GM20431 (cell line): ENCODE results near the gene P2RX3.
"Not testable (repeated sequence)": the region's sequence is repeated elsewhere in the genome, so short reads cannot be mapped to it uniquely, and the experiment has no call there.

Experiments used
- in situ Hi-C: fragments of 300-500 bp; cut with MseI, MboI; formaldehyde crosslinking; loops from one replicate; pipeline ENCODE4 v1.15.0; 2020; ENCODE audit warnings: low sequenced_read_pairs; ENCODE audit not compliant: unreplicated experiment

The P2RX3 gene

DNA sequence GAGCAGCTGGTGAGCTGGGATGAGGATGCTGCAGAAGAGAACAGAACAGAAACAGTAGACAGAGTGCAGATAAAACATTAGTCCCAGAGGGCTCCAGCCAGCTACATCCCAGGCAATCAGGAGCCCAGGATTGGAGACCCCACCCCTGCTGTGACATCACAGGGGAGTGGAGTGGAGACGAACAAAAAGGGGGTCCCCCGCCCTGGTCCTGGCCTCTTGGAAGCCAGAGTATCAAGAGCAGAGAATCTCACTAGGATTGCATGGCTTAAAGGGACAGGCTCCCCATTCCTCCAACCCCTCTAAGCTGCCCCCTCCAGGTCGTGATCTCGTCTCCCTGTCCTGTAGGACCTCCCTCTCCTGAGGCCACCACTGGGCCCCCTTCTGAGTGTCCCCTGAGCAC, at the start of gene P2RX3:
TSS of gene P2RX3 (plus strand) at position 211 of the 400 bp plus-strand sequence. CDS start 199 bp downstream, outside the sequence.
- in situ Hi-C loops, result loop anchor here (25.0 kb wide), 1 partner anchor 324 kb away; the partner anchor contains the start of genes CLP1 and ZDHHC5

DNA sequence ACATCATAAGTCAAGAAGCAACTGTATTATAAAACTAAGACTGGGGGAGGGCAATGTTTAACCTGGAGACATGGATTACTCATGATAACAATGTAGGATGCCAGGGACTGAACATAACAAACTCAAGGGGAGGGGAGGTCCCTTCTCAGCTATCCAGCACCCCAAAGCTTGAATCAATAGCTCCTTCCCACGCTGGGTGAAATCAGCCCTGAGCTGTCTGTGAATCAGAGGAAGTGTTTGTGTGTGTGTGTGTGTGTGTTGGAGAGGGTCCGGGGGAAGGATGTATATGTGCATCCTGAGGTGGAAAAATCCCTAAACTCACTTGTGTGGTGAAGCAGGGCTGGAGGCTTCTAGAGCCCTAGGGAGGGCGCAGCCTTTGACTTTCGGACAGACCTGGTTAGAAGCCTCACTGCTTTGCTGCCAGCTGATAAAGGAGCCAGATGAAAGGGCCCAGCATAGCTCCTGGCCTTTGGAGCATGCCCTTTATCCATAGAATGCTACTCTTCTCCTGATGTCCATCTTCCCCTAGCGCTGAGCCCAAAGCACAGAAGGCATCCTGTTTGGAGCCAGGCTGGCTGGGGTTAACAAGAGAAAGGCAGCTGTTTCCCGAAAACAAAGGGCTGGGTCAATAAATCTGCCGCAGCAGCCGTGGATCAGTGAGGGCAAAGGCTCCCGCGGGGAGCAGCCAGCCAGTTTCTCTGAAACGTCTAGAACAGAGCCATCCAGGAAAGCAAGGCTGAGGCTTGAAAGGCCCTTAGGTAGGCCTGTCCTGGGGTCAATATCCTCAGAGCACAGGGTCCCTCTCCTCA, 49.2 kb upstream of the P2RX3 start:
- in situ Hi-C loops, result no loop called here

- in situ Hi-C loops, result no loop called here
Observed at GRCh38 chr11:57290288-57290687, 47.9 kb upstream of the P2RX3 start.

DNA sequence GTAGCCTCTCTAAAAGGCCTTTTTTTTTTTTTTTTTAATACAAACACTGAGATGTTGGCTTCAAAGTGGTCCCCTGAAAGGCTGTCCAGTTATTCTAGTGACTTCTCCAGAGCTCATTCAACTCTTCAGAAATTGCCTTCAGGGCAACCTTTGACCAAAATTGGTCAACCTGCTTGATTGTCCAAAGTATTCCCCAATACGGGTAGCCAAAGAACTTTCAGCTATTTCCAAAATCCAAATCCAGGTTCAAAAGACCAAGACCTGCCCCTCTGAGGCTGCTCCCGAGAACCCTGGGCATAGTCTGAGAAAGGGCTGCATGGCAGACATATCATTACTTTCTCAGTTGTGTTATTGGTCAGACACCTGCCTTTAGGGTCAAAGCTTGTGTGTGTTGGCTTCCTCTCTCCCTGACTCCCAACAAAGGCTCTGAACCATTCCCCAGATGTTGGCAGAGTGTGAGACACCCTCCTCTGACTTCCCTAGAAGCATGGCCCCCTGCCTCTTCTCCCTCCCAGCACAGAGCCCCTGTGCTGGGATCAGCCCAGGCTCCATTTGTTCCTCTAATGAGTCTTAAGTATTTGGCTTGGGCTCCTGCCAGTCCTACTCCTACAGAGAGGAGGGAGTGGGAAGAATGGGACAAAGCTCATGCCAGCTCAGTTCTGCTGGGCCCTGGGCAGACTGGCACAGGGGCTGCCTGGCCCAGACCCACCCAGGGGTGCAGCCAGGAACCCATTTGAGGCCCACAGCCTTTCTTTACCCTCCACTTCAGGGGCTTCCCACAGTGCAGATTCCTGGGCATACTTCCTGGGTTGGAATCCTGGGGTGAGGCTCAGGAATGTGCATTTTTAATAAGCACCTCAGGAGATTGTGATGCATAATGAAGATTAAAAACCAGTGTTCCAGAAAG, 43.7 kb upstream of the P2RX3 start:
- in situ Hi-C loops, result no loop called here

GRCh38 chr11:57296205-57296604, 41.9 kb upstream of the P2RX3 start:
- in situ Hi-C loops, result not testable (repeated sequence)

DNA sequence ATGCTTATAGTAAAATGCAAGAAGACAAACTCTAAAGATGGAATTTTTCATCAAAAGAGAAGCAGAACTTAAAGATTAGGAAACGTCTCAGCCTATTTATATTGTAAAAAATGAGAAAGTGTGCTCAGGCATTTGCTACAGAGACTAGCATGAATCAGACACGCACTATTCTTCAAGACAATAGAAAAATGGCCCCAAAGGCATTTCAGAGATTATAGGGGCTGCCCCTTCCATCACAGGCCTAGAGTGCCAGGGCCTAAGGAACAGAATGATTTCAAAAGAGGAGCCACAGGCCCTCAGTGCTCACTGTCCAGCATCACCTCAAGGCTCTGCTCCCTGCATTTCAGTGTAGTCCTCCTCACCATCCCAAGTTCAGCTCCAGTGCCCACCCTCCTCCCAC, 40.9 kb upstream of the P2RX3 start:
- in situ Hi-C loops, result no loop called here

GRCh38 chr11:57299150-57299737, 38.9 kb upstream of the P2RX3 start:
- in situ Hi-C loops, result no loop called here

DNA sequence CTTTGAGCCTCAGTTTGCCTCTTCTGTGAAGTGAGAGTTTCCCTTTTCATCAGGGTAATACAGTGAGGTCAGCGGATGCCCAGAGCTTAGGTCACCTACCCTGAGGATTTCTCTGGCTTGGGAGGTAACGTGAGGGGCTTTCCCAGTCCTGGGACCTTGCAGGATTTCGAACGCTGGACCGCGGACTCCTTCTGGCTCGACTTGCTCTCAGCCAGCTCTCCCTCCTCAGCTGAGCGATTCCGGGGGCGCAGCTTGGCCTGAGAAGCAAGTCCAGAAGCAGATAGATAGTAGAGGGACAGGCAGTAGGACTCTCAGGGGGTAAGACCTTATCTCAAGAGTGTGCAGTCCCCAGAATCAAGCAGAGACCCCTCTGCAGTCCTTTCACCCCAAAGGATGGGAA, 37.4 kb upstream of the P2RX3 start:
- in situ Hi-C loops, result no loop called here

GRCh38 chr11:57301711-57302423, 36.3 kb upstream of the P2RX3 start:
- in situ Hi-C loops, result no loop called here

- in situ Hi-C loops, result no loop called here
Observed at GRCh38 chr11:57302489-57302888, 35.7 kb upstream of the P2RX3 start.

DNA sequence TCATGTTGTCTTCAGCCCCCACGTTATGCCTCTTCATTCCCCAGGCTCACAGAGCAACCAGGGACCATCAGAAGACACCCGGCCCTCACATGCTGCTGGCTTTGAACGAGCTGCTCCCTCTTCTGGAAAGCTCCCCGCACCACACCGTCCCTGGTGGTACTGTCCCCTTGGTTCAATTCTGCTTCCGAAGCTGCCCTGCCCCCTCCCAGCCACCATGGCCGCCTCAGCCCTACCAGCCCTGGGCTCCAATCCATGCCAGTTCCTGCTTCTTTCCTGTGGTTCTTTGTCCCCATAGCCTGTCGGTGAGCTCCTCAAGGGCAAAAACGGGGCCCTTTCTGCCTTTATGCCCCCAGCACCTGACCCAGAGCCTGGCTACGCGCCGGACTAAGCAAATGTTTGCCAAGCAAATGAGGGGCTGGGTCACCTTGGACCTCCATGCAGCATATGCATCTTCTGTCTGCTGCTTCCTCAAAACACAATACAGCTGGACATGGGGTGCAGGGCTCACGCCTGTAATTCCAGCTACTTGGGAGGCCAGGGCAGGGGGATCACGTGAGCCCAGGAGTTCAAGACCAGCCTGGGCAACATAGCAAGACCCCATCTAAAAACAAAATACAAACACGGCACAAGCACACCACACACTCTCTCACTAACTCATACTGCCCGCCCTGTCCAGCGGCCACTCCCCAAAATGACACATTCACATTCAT, 34.7 kb upstream of the P2RX3 start:
- in situ Hi-C loops, result no loop called here

DNA sequence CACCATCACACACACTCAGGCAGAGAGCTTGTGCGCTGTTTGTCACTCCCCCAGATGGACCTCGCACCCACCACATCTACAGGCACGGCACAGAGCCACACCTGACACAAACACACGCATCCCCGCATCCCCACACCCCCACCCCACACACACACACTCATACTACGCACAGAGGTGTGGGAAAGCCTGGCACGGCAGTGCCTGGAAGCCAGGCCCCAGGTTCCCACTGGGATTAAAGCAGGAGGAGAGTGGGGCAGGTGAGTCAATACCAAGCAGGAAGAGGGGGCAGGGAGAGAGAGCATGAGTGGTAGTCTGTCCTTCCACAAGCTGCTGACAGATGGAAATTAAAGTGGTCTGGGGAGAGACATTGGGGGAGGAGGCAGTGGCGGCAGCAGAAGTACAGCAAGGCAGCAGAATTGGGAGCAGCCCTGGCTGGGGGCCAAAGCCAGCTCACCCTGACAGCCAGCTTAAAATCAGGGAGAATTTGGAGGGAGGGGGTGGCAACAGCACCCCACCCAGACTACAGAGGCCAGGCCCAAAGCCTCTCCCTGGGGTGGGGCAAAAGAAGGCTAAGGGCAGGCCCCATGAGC, 34.1 kb upstream of the P2RX3 start:
- in situ Hi-C loops, result no loop called here

DNA sequence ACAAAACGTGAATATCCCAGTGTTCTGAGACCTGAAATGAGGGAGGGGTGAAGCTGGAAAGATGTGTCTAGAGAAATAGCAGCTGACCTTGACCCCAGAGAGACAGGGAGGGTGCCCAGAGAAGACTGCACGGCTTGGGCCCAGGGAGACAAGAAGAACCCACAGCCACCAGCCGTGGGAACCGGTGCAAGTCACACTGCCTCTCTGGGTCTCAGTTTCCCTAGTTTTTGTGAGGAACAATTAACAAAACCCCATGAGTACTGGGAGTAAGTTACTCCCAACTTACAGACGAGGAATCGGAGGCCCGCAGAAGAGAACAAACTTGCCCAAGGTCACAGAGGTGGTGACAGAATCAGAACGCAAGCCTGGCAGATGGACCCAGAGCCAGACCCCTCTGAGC, 32.6 kb upstream of the P2RX3 start:
- in situ Hi-C loops, result no loop called here

DNA sequence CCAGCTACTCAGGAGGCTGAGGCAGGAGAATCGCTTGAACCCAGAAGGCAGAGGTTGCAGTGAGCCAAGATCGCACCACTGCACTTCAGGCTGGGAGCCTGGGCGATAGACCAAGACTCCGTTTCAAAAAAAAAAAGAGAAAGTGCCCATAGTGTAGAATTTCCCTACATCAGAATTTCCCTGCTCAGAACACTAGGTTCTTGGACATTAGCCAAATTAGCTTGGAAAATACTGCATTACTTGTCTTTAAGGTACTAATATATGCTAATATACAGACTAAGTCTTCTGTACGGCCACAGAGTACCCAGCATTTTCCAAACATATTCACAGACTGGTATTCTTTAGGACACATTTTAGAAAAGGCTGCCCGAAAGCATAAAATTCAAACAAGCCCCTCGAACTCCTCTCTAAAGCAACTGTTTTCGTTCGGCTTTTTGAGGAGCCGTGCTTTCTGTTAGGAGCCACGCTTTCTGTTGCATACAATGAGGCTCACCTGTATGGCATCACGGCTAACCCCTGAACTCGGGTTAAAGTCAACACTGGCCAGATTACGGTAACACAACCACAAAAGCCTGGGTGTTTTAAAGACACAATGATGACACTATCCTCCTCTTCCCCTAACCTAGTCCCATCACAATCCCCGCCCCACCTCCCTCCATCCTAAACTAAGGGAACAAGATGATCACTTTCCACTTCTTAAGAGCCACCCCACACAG, 31.8 kb upstream of the P2RX3 start:
- in situ Hi-C loops, result no loop called here

- in situ Hi-C loops, result no loop called here
Observed at GRCh38 chr11:57306940-57307565, 31.1 kb upstream of the P2RX3 start.

- in situ Hi-C loops, result no loop called here
Observed at GRCh38 chr11:57307666-57308270, 30.4 kb upstream of the P2RX3 start.

GRCh38 chr11:57308426-57309060, 29.6 kb upstream of the P2RX3 start:
- in situ Hi-C loops, result no loop called here
